Breast epithelium (tissue), 3 donors: ENCODE measurements around the gene BAG3.

Experiments
- POLR2A ChIP-seq: fragments of 450-650 bp; IDR thresholded peaks from one replicate; pipeline ENCODE4 v1.6.1; 2016; ENCODE audit warnings: antibody characterized with exemption, mild to moderate bottlenecking, moderate library complexity
- POLR2AphosphoS5 ChIP-seq, 3 donors: sonication (generic); formaldehyde crosslinking; IDR thresholded peaks; one replicate each; pipeline ENCODE4 v1.6.1; 2017; ENCODE audit warnings: antibody characterized with exemption in 3 of 3
- TF ChIP-seq, protein P1 (sequence below), 3 donors: fragments of 450-650 bp; IDR thresholded peaks; one replicate each; pipeline ENCODE4 v1.5.1; 2016 to 2017; ENCODE audit warnings: antibody characterized with exemption in 3 of 3, mild to moderate bottlenecking in 3 of 3, moderate library complexity in 3 of 3

- TF ChIP-seq POLR2A (no peak), POLR2AphosphoS5 (IDR thresholded peaks at IDR 0.05) (no peak)
- TF ChIP-seq, protein P1, sequence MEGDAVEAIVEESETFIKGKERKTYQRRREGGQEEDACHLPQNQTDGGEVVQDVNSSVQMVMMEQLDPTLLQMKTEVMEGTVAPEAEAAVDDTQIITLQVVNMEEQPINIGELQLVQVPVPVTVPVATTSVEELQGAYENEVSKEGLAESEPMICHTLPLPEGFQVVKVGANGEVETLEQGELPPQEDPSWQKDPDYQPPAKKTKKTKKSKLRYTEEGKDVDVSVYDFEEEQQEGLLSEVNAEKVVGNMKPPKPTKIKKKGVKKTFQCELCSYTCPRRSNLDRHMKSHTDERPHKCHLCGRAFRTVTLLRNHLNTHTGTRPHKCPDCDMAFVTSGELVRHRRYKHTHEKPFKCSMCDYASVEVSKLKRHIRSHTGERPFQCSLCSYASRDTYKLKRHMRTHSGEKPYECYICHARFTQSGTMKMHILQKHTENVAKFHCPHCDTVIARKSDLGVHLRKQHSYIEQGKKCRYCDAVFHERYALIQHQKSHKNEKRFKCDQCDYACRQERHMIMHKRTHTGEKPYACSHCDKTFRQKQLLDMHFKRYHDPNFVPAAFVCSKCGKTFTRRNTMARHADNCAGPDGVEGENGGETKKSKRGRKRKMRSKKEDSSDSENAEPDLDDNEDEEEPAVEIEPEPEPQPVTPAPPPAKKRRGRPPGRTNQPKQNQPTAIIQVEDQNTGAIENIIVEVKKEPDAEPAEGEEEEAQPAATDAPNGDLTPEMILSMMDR (IDR thresholded peaks at IDR 0.05): no peak
Measured at GRCh38 chr10:119714484-119714816, 63.3 kb downstream of the BAG3 start.
